Endothelial cell of umbilical vein (primary cell): ENCODE data around the gene COL4A2. TPM values are rescaled to one million over a fixed set of nuclear protein-coding genes. Genes with fewer than 3 reads are reported as not detected.

Source experiments
- BruUV-seq: library from RNA; stranded (reverse); fragments of 400-500 nt; replicated peaks from 2 replicates; lab custom pipeline; 2021; lab: Mats Ljungman, UMichigan
- CTCF ChIA-PET: fragments of 300-600, 350-600 bp; sonication (Branson Sonifier 250); formaldehyde crosslinking; loops from one replicate; lab custom pipeline; 2021; ENCODE audit warnings: antibody characterized with exemption, inconsistent platforms; lab: Charles Lee
- POLR2A ChIA-PET: fragments of 300-600, 350-600 bp; sonication (Branson Sonifier 250); formaldehyde crosslinking; loops from one replicate; lab custom pipeline; 2021; ENCODE audit warnings: antibody characterized with exemption, inconsistent platforms; lab: Charles Lee
- DNase-seq: peaks from one replicate; pipeline ENCODE4 v3.0.0-alpha.2; 2011; ENCODE audit warnings: low read depth, low spot score
- FAIRE-seq: peaks from 2 replicates; lab custom pipeline; 2011; peaks lifted over from hg19 to GRCh38; lab: Jason Lieb, UNC
- H2AFZ ChIP-seq: 2 replicates; pipeline ENCODE4 v1.6.0; 2012; ENCODE audit warnings: low read depth, low read length, control low read depth, inconsistent platforms
- H3K27ac ChIP-seq: 2 replicates; pipeline ENCODE4 v1.5.1; 2011; ENCODE audit warnings: low read depth, mild to moderate bottlenecking, control low read depth, low read length, moderate library complexity; ENCODE audit not compliant: insufficient read depth
- H3K27me3 ChIP-seq, 2 experiments: 2 replicates each; pipeline versions ENCODE4 v1.6.0 to v1.6.1; 2011; ENCODE audit warnings: low read length in 2 of 2, mixed read lengths in 1 of 2; ENCODE audit not compliant: control insufficient read depth in 2 of 2, insufficient read depth in 2 of 2
- H3K36me3 ChIP-seq, 2 experiments: 2 replicates in 1 of 2; 3 replicates in 1 of 2; pipeline ENCODE4 v1.5.1; 2011; ENCODE audit warnings: low read length in 2 of 2, mild to moderate bottlenecking in 1 of 2, moderate library complexity in 1 of 2; ENCODE audit not compliant: control insufficient read depth in 2 of 2, insufficient read depth in 2 of 2; ENCODE audit errors: extremely low read depth in 1 of 2
- H3K4me1 ChIP-seq: 3 replicates; pipeline ENCODE4 v1.5.1; 2011; ENCODE audit warnings: mild to moderate bottlenecking, low read length; ENCODE audit not compliant: control insufficient read depth, insufficient read depth; ENCODE audit errors: extremely low read depth
- H3K4me2 ChIP-seq: 2 replicates; pipeline ENCODE4 v1.6.1; 2011; ENCODE audit warnings: low read length, control low read depth, mixed read lengths; ENCODE audit not compliant: insufficient read depth
- H3K4me3 ChIP-seq, 3 experiments: fragments of 200-600 bp in 1 of 3; sonication (generic), shearing (Covaris generic) in 1 of 3; replicated peaks in 1 of 3; 2 replicates each; pipeline ENCODE4 v1.5.1; 2011 to 2016; ENCODE audit warnings: control low read depth in 3 of 3, low read length in 3 of 3, mild to moderate bottlenecking in 2 of 3, inconsistent platforms in 1 of 3, low read depth in 1 of 3, moderate library complexity in 1 of 3; ENCODE audit not compliant: insufficient read depth in 1 of 3
- H3K79me2 ChIP-seq: 2 replicates; pipeline ENCODE4 v1.6.0; 2012; ENCODE audit warnings: low read length, inconsistent platforms; ENCODE audit not compliant: control insufficient read depth, insufficient read depth
- H3K9ac ChIP-seq: replicated peaks from 2 replicates; pipeline ENCODE3; 2011; ENCODE audit warnings: low read length, control low read depth; ENCODE audit not compliant: insufficient read depth; ENCODE audit errors: extremely low read depth
- H3K9me1 ChIP-seq: replicated peaks from 3 replicates; pipeline ENCODE4 v1.6.0; 2011; ENCODE audit warnings: mild to moderate bottlenecking, low read length; ENCODE audit not compliant: control insufficient read depth, insufficient read depth; ENCODE audit errors: extremely low read depth
- H3K9me3 ChIP-seq: replicated peaks from 2 replicates; pipeline ENCODE4 v1.5.1; 2012; ENCODE audit warnings: low read length, inconsistent platforms; ENCODE audit not compliant: control insufficient read depth, insufficient read depth
- H4K20me1 ChIP-seq: replicated peaks from 2 replicates; pipeline ENCODE3; 2011; ENCODE audit warnings: mild to moderate bottlenecking, low read length; ENCODE audit not compliant: control insufficient read depth, insufficient read depth; ENCODE audit errors: extremely low read depth
- EZH2 ChIP-seq: IDR thresholded peaks from 2 replicates; pipeline ENCODE4 v1.6.1; 2012; ENCODE audit warnings: borderline replicate concordance, low read depth, mild to moderate bottlenecking, moderate library complexity, low read length, inconsistent platforms; ENCODE audit not compliant: severe bottlenecking
- GATA2 ChIP-seq: IDR thresholded peaks from 2 replicates; pipeline ENCODE4 v1.7.0; 2011; ENCODE audit warnings: low read depth, mild to moderate bottlenecking, moderate library complexity, mixed read lengths, low read length; ENCODE audit not compliant: insufficient read length, insufficient read depth
- MYC ChIP-seq: IDR thresholded peaks from one replicate; pipeline ENCODE4 v1.6.1; 2011; ENCODE audit warnings: mild to moderate bottlenecking, low read depth, low read length
- POLR2A ChIP-seq: IDR thresholded peaks from 2 replicates; pipeline ENCODE4 v1.6.1; 2012; ENCODE audit warnings: low read depth, mild to moderate bottlenecking, control low read depth, low read length
- dilution Hi-C: fragments of 300-500 bp; cut with MboI; formaldehyde crosslinking; loops from one replicate; pipeline ENCODE4 v1.15.0; 2019; ENCODE audit warnings: low sequenced_read_pairs; ENCODE audit not compliant: extremely low pct_ligation_motif_present
- intact Hi-C: fragments of 100-400 bp; cut with micrococcal nuclease; formaldehyde crosslinking; loops from one replicate; pipeline ENCODE4 v1.10.0; 2022
- polyA plus RNA-seq, 4 experiments: library from polyadenylated mRNA; depleted of rRNA in 3 of 4; stranded (reverse) in 3 of 4; unstranded in 1 of 4; fragments of >200 nt; gene quantifications; 2 replicates each; pipeline versions ENCODE4 v1.2.1 to v1.2.3, GENCODE V29; 2011 to 2012; ENCODE audit warnings: missing spikeins in 1 of 4
- total RNA-seq: library from RNA; stranded (reverse); gene quantifications from 2 replicates; pipeline ENCODE4 v1.2.3, GENCODE V29; 2021
- TF ChIP-seq, protein P1 (sequence below), 2 donors: IDR thresholded peaks; 1 replicate in 1 of 2; 2 replicates in 1 of 2; pipeline ENCODE4 v1.5.1; 2011; ENCODE audit warnings: low read length in 2 of 2, mild to moderate bottlenecking in 2 of 2, moderate library complexity in 2 of 2, control low read depth in 1 of 2, inconsistent platforms in 1 of 2, low read depth in 1 of 2; ENCODE audit not compliant: insufficient read depth in 1 of 2; ENCODE audit errors: extremely low read depth in 1 of 2

COL4A2 gene
- total and polyA plus RNA-seq, 2 donors (not counting 3 experiments of a cell fraction or from before 2014, with no cell fraction given), result 792 to 940 TPM

DNA sequence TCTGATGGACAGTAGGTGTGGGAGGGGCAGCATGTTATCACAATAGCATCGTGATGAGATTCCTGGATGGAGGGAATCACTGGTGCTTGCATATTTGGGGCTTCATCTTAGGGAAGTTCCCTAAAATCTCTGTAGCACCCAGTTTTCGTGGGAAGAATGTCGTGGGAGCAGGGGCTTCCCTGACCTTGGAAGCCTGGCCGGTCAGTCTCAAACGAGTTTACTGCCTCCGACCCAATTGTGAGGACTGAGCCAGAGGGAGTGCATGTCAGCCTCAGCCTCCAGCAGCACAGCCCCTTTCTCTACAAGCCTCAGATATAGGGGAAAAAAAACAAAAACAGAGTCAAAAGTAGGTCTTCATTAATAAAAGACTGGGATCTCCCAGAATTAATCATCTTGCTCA lies 32.2 kb downstream of the COL4A2 start:
- peaks cover 62% of the 10 kb centered on the region for H3K4me1 ChIP-seq
- H3K36me3 ChIP-seq, result peaks cover 0 to 3% of the 10 kb centered on the region in 2 experiments
- H3K4me3 ChIP-seq, result no peak overlapping the region
- dilution Hi-C loops (no loop called here), intact Hi-C loops (no loop called here)
- CTCF ChIA-PET, result interaction anchor here (1.1 to 1.7 kb wide), 4 partner anchors 9 to 92 kb away, joined by 3 to 7 read pairs (median 4); no protein-coding TSS in a partner anchor
- peak overlapping the region; percentile 8 for H3K9ac ChIP-seq
- peaks cover 60% of the 10 kb centered on the region for H3K79me2 ChIP-seq
- H2AFZ ChIP-seq, result no peak overlapping the region
- no peak for DNase-seq
- H4K20me1 ChIP-seq, result no peaks in the 10 kb centered on the region
- H3K9me3 ChIP-seq, result no peaks in the 10 kb centered on the region
- no peaks in the 10 kb centered on the region for H3K27me3 ChIP-seq
- FAIRE-seq, result no peak
- no peak overlapping the region for H3K4me2 ChIP-seq
- no TSS peak for BruUV-seq
- no peak for TF ChIP-seq GATA2
- TF ChIP-seq, protein P1, sequence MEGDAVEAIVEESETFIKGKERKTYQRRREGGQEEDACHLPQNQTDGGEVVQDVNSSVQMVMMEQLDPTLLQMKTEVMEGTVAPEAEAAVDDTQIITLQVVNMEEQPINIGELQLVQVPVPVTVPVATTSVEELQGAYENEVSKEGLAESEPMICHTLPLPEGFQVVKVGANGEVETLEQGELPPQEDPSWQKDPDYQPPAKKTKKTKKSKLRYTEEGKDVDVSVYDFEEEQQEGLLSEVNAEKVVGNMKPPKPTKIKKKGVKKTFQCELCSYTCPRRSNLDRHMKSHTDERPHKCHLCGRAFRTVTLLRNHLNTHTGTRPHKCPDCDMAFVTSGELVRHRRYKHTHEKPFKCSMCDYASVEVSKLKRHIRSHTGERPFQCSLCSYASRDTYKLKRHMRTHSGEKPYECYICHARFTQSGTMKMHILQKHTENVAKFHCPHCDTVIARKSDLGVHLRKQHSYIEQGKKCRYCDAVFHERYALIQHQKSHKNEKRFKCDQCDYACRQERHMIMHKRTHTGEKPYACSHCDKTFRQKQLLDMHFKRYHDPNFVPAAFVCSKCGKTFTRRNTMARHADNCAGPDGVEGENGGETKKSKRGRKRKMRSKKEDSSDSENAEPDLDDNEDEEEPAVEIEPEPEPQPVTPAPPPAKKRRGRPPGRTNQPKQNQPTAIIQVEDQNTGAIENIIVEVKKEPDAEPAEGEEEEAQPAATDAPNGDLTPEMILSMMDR (IDR thresholded peaks at IDR 0.05; ENCODE audit: extremely low read depth in 1 of 2, insufficient read depth in 1 of 2, low read depth in 1 of 2, low read length in 2 of 2), result no peak
- POLR2A ChIA-PET, result no interaction called here
- peak overlapping the region; percentile 46 for H3K27ac ChIP-seq
- no peaks in the 10 kb centered on the region for H3K9me1 ChIP-seq

DNA sequence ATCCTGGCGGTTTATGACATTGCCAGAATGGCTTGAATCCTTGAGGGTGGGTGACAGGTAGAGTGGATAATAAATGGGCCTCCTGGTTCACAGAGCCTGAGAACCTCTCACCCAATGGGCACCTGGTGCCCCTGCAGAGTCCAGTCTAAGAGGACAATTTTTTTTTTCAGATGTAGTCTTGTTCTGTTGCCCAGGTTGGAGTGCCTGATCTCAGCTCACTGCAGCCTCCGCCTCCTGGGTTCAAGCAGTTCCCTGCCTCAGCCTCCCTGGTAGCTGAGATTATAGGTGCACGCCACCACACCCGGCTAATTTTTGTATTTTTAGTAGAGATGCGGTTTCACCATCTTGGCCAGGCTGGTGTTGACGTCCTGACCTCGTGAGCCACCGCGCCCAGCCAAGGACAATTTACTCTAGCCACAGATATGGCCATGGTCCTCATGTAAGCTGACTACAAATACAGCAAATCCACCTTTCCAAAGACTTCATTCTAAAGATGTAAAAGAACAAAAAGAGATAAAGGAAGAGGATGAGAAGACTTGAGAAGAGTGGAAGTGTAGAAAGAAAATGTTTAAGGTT lies 33.0 kb downstream of the COL4A2 start:
- Histone ChIP-seq H3K4me1 (peaks cover 62% of the 10 kb centered on the region), H3K9me1 (no peaks in the 10 kb centered on the region), H4K20me1 (peaks cover 2% of the 10 kb centered on the region), H2AFZ (no peak overlapping the region), H3K36me3 (no peaks in the 10 kb centered on the region), H3K79me2 (peaks cover 58% of the 10 kb centered on the region), H3K27me3 (no peaks in the 10 kb centered on the region), H3K9me3 (no peaks in the 10 kb centered on the region), H3K27ac (peak overlapping the region; percentile 100), H3K4me3 (no peak overlapping the region), H3K4me2 (peak overlapping the region; percentile 78), H3K9ac (peak overlapping the region; percentile 99)
- BruUV-seq, result no TSS peak
- dilution Hi-C loops, result no loop called here
- no peak for TF ChIP-seq POLR2A
- TF ChIP-seq MYC, result no peak
- no peak for TF ChIP-seq EZH2
- TF ChIP-seq, protein P1 (IDR thresholded peaks at IDR 0.05; ENCODE audit: extremely low read depth in 1 of 2, insufficient read depth in 1 of 2, low read depth in 1 of 2, low read length in 2 of 2), result no peak
- FAIRE-seq, result no peak
- POLR2A ChIA-PET, result no interaction called here
- intact Hi-C loops, result loop anchor here (2.0 to 10.0 kb wide), 2 partner anchors 117 to 375 kb away; partner anchors contain the start of gene ING1
- DNase-seq, result no peak
- CTCF ChIA-PET, result interaction anchor here (1.1 to 2.9 kb wide), 10 partner anchors 10 to 115 kb away, joined by 3 to 13 read pairs (median 6); no protein-coding TSS in a partner anchor
